ENCODE measurements around the gene NPAS1.

GRCh38 chr19:47020992-47021496, 1.4 kb downstream of the NPAS1 start:
- TF ChIP-seq STAT1 (IDR thresholded peaks at IDR 0.05; ENCODE audit: unreplicated experiment) (no peak), CTCF (conservative IDR thresholded peaks at IDR 0.05; ENCODE audit: low read depth in 2 of 2) (no peak), REST (IDR thresholded peaks at IDR 0.05; ENCODE audit: unreplicated experiment) (no peak), POLR2AphosphoS5 (IDR thresholded peaks at IDR 0.05; ENCODE audit: low read depth) (no peak)

Data from GM23338 (cell line).